K562 (cell line): Measurements from ENCODE around the gene TTC28. TPM values are rescaled to one million over a fixed set of nuclear protein-coding genes. Genes with fewer than 3 reads are reported as not detected.

Source experiments
- BCL6 ChIP-seq: fragments of 250-450 bp; sonication (Bioruptor Pico); IDR thresholded peaks from 2 replicates; pipeline ENCODE4 v1.4.0; 2020
- CC2D1A ChIP-seq: fragments of 450-650 bp; IDR thresholded peaks from 2 replicates; pipeline ENCODE4 v1.6.1; 2017; ENCODE audit warnings: mild to moderate bottlenecking
- CREBBP ChIP-seq: IDR thresholded peaks from one replicate; pipeline ENCODE4 v1.6.1; 2012; ENCODE audit warnings: low read depth, mild to moderate bottlenecking, control low read depth, inconsistent platforms, low read length
- ESRRA ChIP-seq: fragments of 450-650 bp; IDR thresholded peaks from 2 replicates; pipeline ENCODE4 v1.6.1; 2014; ENCODE audit warnings: low read depth, mild to moderate bottlenecking, moderate library complexity, borderline replicate concordance
- ETV5 ChIP-seq: sonication (generic); formaldehyde crosslinking; IDR thresholded peaks from 2 replicates; pipeline ENCODE4 v1.4.0; 2020; ENCODE audit warnings: low read depth, mild to moderate bottlenecking, missing genetic modification reagents
- ETV6 ChIP-seq, 3 experiments: fragments of 150-350 bp in 1 of 3; sonication (generic) in 1 of 3; formaldehyde crosslinking in 1 of 3; IDR thresholded peaks; 2 replicates each; pipeline versions ENCODE4 v1.6.1 to v1.8.0; 2014 to 2022; ENCODE audit warnings: borderline replicate concordance in 2 of 3, low read depth in 2 of 3, antibody characterized with exemption in 1 of 3, low read length in 1 of 3, mild to moderate bottlenecking in 1 of 3, missing genetic modification reagents in 1 of 3
- HMBOX1 ChIP-seq: sonication (generic); IDR thresholded peaks from 2 replicates; pipeline ENCODE4 v1.6.1; 2016
- JUN ChIP-seq, 2 experiments: sonication (generic) in 1 of 2; formaldehyde crosslinking in 1 of 2; IDR thresholded peaks; 2 replicates each; pipeline versions ENCODE4 v1.6.1 to v1.8.0; 2012 to 2022; ENCODE audit warnings: borderline replicate concordance in 2 of 2, mild to moderate bottlenecking in 2 of 2, improper control_type of control experiment in 1 of 2, low read depth in 1 of 2, low read length in 1 of 2, missing genetic modification reagents in 1 of 2
- JUND ChIP-seq, 2 experiments: IDR thresholded peaks; 2 replicates in 1 of 2; 3 replicates in 1 of 2; pipeline ENCODE4 v1.6.1; 2011; ENCODE audit warnings: borderline replicate concordance in 2 of 2, low read depth in 2 of 2, low read length in 2 of 2, improper control_type of control experiment in 1 of 2, missing biosample characterization in 1 of 2, missing genetic modification characterization in 1 of 2, missing genetic modification reagents in 1 of 2
- MBD2 ChIP-seq: sonication (generic); IDR thresholded peaks from 2 replicates; pipeline ENCODE4 v1.6.1; 2016; ENCODE audit warnings: low read depth, borderline replicate concordance
- MTA2 ChIP-seq: fragments of 450-650 bp; IDR thresholded peaks from 2 replicates; pipeline ENCODE4 v1.6.1; 2016; ENCODE audit warnings: low read depth
- MTA3 ChIP-seq: fragments of 450-650 bp; formaldehyde crosslinking; IDR thresholded peaks from 2 replicates; pipeline ENCODE4 v1.6.1; 2017; ENCODE audit warnings: mild to moderate bottlenecking, borderline replicate concordance
- MYNN ChIP-seq, 2 experiments: sonication (generic); formaldehyde crosslinking in 1 of 2; IDR thresholded peaks; 2 replicates each; pipeline versions ENCODE4 v1.5.0 to v1.6.1; 2016 to 2020; ENCODE audit warnings: antibody characterized with exemption in 1 of 2, missing genetic modification reagents in 1 of 2
- NCOR1 ChIP-seq: fragments of 450-650 bp; IDR thresholded peaks from 2 replicates; pipeline ENCODE4 v1.6.1; 2016; ENCODE audit warnings: mild to moderate bottlenecking, moderate library complexity
- NEUROD1 ChIP-seq: fragments of 150-350 bp; IDR thresholded peaks from 2 replicates; pipeline ENCODE4 v1.6.1; 2014; ENCODE audit warnings: borderline replicate concordance, low read length, low read depth; ENCODE audit not compliant: partially characterized antibody
- NFATC3 ChIP-seq: fragments of 450-650 bp; IDR thresholded peaks from 2 replicates; pipeline ENCODE4 v1.6.1; 2017; ENCODE audit warnings: mild to moderate bottlenecking
- RCOR1 ChIP-seq, 2 experiments: IDR thresholded peaks; 2 replicates each; pipeline ENCODE4 v1.6.1; 2012; ENCODE audit warnings: low read depth in 2 of 2, low read length in 2 of 2, borderline replicate concordance in 1 of 2, improper control_type of control experiment in 1 of 2
- SMARCA4 ChIP-seq: fragments of 450-650 bp; IDR thresholded peaks from 2 replicates; pipeline ENCODE4 v1.6.1; 2016
- SOX6 ChIP-seq: fragments of 450-650 bp; IDR thresholded peaks from 2 replicates; pipeline ENCODE4 v1.6.1; 2014; ENCODE audit warnings: mild to moderate bottlenecking
- ZNF79 ChIP-seq: fragments of 250-450 bp; sonication (Bioruptor Pico); IDR thresholded peaks from 2 replicates; pipeline ENCODE4 v1.4.0; 2020; ENCODE audit warnings: low read depth, mild to moderate bottlenecking, moderate library complexity
- polyA plus RNA-seq, 8 experiments: library from polyadenylated mRNA; depleted of rRNA in 4 of 8; stranded (reverse) in 5 of 8; unstranded in 3 of 8; fragments of >200 nt; fragmentation: Nextera tagmentation in 2 of 8; fragmentation: Illumina TruSeq in 1 of 8; extraction: Ambion mirVana in 2 of 8; extraction: Trizol in 1 of 8; gene quantifications; 2 replicates each; pipeline versions ENCODE4 v1.2.1 to v1.2.3, GENCODE V29; 2011 to 2014; ENCODE audit warnings: inconsistent platforms in 1 of 8, missing spikeins in 1 of 8
- total RNA-seq, 7 experiments: library from RNA; depleted of rRNA in 6 of 7; stranded (reverse); fragments of >200 nt in 6 of 7; fragmentation: Illumina TruSeq in 2 of 7; extraction: Trizol in 2 of 7; gene quantifications; 2 replicates each; pipeline versions ENCODE4 v1.2.1 to v1.2.3, GENCODE V29; 2011 to 2021; ENCODE audit warnings: low replicate concordance in 1 of 7
- TF ChIP-seq, protein P1 (sequence below): sonication (generic); formaldehyde crosslinking; IDR thresholded peaks from 2 replicates; pipeline ENCODE4 v1.8.0; 2023; ENCODE audit warnings: missing genetic modification reagents, mild to moderate bottlenecking, borderline replicate concordance

The TTC28 gene
- total and polyA plus RNA-seq, 9 of the 15 experiments (the other 6 are each of a cell fraction or from before 2014, with no cell fraction given): 0.22 to 10.7 (median 3.1) TPM

GRCh38 chr22:28560046-28560742 lies 119.4 kb downstream of the TTC28 start (continued):
- TF ChIP-seq SMARCA4 (peak; percentile 98), RCOR1 (IDR thresholded peaks at IDR 0.05; ENCODE audit: borderline replicate concordance in 1 of 2, low read depth in 2 of 2, low read length in 2 of 2) (peak in 1 of 2 experiments; percentile 81; a peak in 2 of 4 replicates), NCOR1 (peak; percentile 93), BCL6 (CRISPR knock-in tag) (no peak), SOX6 (peak; percentile 77), MBD2 (peak; percentile 59; the same call in 1 of the 2 replicates), MYNN (IDR thresholded peaks at IDR 0.05) (no peak), MYNN (CRISPR knock-in tag; IDR thresholded peaks at IDR 0.05) (no peak), CC2D1A (peak; percentile 76), MTA2 (peak; percentile 88), ETV5 (CRISPR knock-in tag) (peak; percentile 68), HMBOX1 (peak; percentile 47), ZNF79 (CRISPR knock-in tag) (no peak), ETV6 (IDR thresholded peaks at IDR 0.05; ENCODE audit: borderline replicate concordance in 1 of 2, low read depth in 2 of 2, low read length in 1 of 2) (peak in 1 of 2 experiments; percentile 83; a peak in 2 of 4 replicates), ETV6 (CRISPR knock-in tag; IDR thresholded peaks at IDR 0.05; ENCODE audit: borderline replicate concordance) (no peak), NFATC3 (peak; percentile 65; the same call in 1 of the 2 replicates), CREBBP (no peak), JUN (IDR thresholded peaks at IDR 0.05; ENCODE audit: borderline replicate concordance, low read depth, low read length) (peak; percentile 88), JUN (CRISPR knock-in tag; IDR thresholded peaks at IDR 0.05; ENCODE audit: borderline replicate concordance) (no peak), NEUROD1 (peak; percentile 31), ESRRA (peak; percentile 83), JUND (IDR thresholded peaks at IDR 0.05; ENCODE audit: borderline replicate concordance, low read depth, low read length) (peak; percentile 95), JUND (tag; IDR thresholded peaks at IDR 0.05; ENCODE audit: borderline replicate concordance, low read depth, low read length) (peak; percentile 91), MTA3 (0 out of 2 replicates have a peak, but pooled peaks have one; percentile 65)
- TF ChIP-seq, protein P1, sequence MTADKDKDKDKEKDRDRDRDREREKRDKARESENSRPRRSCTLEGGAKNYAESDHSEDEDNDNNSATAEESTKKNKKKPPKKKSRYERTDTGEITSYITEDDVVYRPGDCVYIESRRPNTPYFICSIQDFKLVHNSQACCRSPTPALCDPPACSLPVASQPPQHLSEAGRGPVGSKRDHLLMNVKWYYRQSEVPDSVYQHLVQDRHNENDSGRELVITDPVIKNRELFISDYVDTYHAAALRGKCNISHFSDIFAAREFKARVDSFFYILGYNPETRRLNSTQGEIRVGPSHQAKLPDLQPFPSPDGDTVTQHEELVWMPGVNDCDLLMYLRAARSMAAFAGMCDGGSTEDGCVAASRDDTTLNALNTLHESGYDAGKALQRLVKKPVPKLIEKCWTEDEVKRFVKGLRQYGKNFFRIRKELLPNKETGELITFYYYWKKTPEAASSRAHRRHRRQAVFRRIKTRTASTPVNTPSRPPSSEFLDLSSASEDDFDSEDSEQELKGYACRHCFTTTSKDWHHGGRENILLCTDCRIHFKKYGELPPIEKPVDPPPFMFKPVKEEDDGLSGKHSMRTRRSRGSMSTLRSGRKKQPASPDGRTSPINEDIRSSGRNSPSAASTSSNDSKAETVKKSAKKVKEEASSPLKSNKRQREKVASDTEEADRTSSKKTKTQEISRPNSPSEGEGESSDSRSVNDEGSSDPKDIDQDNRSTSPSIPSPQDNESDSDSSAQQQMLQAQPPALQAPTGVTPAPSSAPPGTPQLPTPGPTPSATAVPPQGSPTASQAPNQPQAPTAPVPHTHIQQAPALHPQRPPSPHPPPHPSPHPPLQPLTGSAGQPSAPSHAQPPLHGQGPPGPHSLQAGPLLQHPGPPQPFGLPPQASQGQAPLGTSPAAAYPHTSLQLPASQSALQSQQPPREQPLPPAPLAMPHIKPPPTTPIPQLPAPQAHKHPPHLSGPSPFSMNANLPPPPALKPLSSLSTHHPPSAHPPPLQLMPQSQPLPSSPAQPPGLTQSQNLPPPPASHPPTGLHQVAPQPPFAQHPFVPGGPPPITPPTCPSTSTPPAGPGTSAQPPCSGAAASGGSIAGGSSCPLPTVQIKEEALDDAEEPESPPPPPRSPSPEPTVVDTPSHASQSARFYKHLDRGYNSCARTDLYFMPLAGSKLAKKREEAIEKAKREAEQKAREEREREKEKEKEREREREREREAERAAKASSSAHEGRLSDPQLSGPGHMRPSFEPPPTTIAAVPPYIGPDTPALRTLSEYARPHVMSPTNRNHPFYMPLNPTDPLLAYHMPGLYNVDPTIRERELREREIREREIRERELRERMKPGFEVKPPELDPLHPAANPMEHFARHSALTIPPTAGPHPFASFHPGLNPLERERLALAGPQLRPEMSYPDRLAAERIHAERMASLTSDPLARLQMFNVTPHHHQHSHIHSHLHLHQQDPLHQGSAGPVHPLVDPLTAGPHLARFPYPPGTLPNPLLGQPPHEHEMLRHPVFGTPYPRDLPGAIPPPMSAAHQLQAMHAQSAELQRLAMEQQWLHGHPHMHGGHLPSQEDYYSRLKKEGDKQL (CRISPR knock-in tag): no peak
